IMR-90 (cell line): ENCODE results near the gene PLD3. TPM values are rescaled to one million over a fixed set of nuclear protein-coding genes. Genes with fewer than 3 reads are reported as not detected.

Experiments
- ATAC-seq: fragments of 200-7000 bp; cut with Tn5 transposase; 2 replicates; pipeline ENCODE4 v1.9.1; 2020; ENCODE audit warnings: low read depth, mild to moderate bottlenecking, moderate library complexity
- BruUV-seq: library from RNA; stranded (reverse); fragments of 400-500 nt; replicated peaks from 2 replicates; lab custom pipeline; 2021; lab: Mats Ljungman, UMichigan
- CTCF ChIA-PET: fragments of 300-600 bp; formaldehyde crosslinking; extraction: SDS; loops from one replicate; lab custom pipeline; 2021; ENCODE audit warnings: antibody characterized with exemption; lab: Yijun Ruan, JAX
- POLR2A ChIA-PET: fragments of 300-600 bp; sonication (Branson Sonifier 250); formaldehyde crosslinking; loops from one replicate; lab custom pipeline; 2022; ENCODE audit warnings: antibody characterized with exemption; ENCODE audit not compliant: unreplicated experiment; lab: Charles Lee
- DNase-seq: peaks from one replicate; pipeline ENCODE4 v3.0.0; 2013
- H2AFZ ChIP-seq: replicated peaks from 2 replicates; pipeline ENCODE3; 2013; ENCODE audit warnings: low read length, mild to moderate bottlenecking; ENCODE audit not compliant: poor library complexity
- H2AK5ac ChIP-seq: 2 replicates; pipeline ENCODE4 v1.6.1; 2013; ENCODE audit warnings: low read depth, low read length, inconsistent platforms
- H2AK9ac ChIP-seq: replicated peaks from 2 replicates; pipeline ENCODE3; 2013; ENCODE audit warnings: mild to moderate bottlenecking, low read depth, low read length, moderate library complexity; ENCODE audit not compliant: poor library complexity
- H2BK120ac ChIP-seq: 2 replicates; pipeline ENCODE4 v1.6.1; 2013; ENCODE audit warnings: low read depth, low read length, inconsistent platforms
- H2BK15ac ChIP-seq: 3 replicates; pipeline ENCODE4 v1.6.1; 2013; ENCODE audit warnings: low read depth, low read length, inconsistent platforms
- H2BK20ac ChIP-seq: 2 replicates; pipeline ENCODE4 v1.6.1; 2013; ENCODE audit warnings: low read depth, mild to moderate bottlenecking, inconsistent platforms, low read length, moderate library complexity
- H2BK5ac ChIP-seq: 2 replicates; pipeline ENCODE4 v1.6.1; 2013; ENCODE audit warnings: mild to moderate bottlenecking, low read depth, low read length, inconsistent platforms; ENCODE audit not compliant: poor library complexity, severe bottlenecking
- H3K14ac ChIP-seq: replicated peaks from 2 replicates; pipeline ENCODE4 v1.6.1; 2013; ENCODE audit warnings: low read depth, low read length, inconsistent platforms
- H3K18ac ChIP-seq: 2 replicates; pipeline ENCODE4 v1.6.1; 2013; ENCODE audit warnings: low read depth, low read length, control low read depth
- H3K23ac ChIP-seq: 2 replicates; pipeline ENCODE4 v1.6.1; 2013; ENCODE audit warnings: low read depth, low read length, inconsistent platforms
- H3K27ac ChIP-seq: 2 replicates; pipeline ENCODE4 v1.5.1; 2013; ENCODE audit warnings: mild to moderate bottlenecking, control low read depth, low read length; ENCODE audit not compliant: insufficient read depth
- H3K27me3 ChIP-seq: 2 replicates; pipeline ENCODE4 v1.6.1; 2013; ENCODE audit warnings: low read length; ENCODE audit not compliant: control insufficient read depth, insufficient read depth
- H3K36me3 ChIP-seq: 2 replicates; pipeline ENCODE4 v1.6.1; 2013; ENCODE audit warnings: low read length, mixed read lengths; ENCODE audit not compliant: control insufficient read depth, insufficient read depth
- H3K4ac ChIP-seq: 2 replicates; pipeline ENCODE4 v1.6.1; 2013; ENCODE audit warnings: low read depth, low read length, inconsistent platforms
- H3K4me1 ChIP-seq: 2 replicates; pipeline ENCODE4 v1.6.1; 2013; ENCODE audit warnings: low read length, mixed read lengths; ENCODE audit not compliant: control insufficient read depth, insufficient read depth
- H3K4me2 ChIP-seq: 2 replicates; pipeline ENCODE4 v1.6.1; 2013; ENCODE audit warnings: low read depth, mild to moderate bottlenecking, control low read depth, low read length, moderate library complexity
- H3K4me3 ChIP-seq: 2 replicates; pipeline ENCODE4 v1.5.1; 2013; ENCODE audit warnings: low read depth, mild to moderate bottlenecking, control low read depth, low read length, moderate library complexity; ENCODE audit not compliant: insufficient read depth
- H3K56ac ChIP-seq: 2 replicates; pipeline ENCODE4 v1.6.1; 2013; ENCODE audit warnings: low read length, inconsistent platforms; ENCODE audit not compliant: insufficient read depth; ENCODE audit errors: extremely low read depth
- H3K79me1 ChIP-seq, 2 experiments: 2 replicates each; pipeline ENCODE4 v1.6.1; 2013; ENCODE audit warnings: low read length in 2 of 2, inconsistent platforms in 1 of 2, low read depth in 1 of 2
- H3K9ac ChIP-seq: 2 replicates; pipeline ENCODE4 v1.6.1; 2013; ENCODE audit warnings: low read depth, low read length, control low read depth
- H3K9me1 ChIP-seq: 2 replicates; pipeline ENCODE4 v1.6.1; 2013; ENCODE audit warnings: low read length, inconsistent platforms; ENCODE audit not compliant: insufficient read depth
- H3K9me3 ChIP-seq: 2 replicates; pipeline ENCODE4 v1.6.1; 2013; ENCODE audit warnings: low read length; ENCODE audit not compliant: control insufficient read depth, insufficient read depth
- H4K20me1 ChIP-seq: 2 replicates; pipeline ENCODE4 v1.6.1; 2013; ENCODE audit warnings: low read length, inconsistent platforms; ENCODE audit not compliant: insufficient read depth
- H4K5ac ChIP-seq: 2 replicates; pipeline ENCODE4 v1.6.1; 2013; ENCODE audit warnings: mild to moderate bottlenecking, low read depth, low read length, control low read depth
- H4K8ac ChIP-seq, 2 experiments: 2 replicates each; pipeline ENCODE4 v1.6.1; 2013; ENCODE audit warnings: low read depth in 2 of 2, low read length in 2 of 2, control low read depth in 1 of 2, inconsistent platforms in 1 of 2
- H4K91ac ChIP-seq: 2 replicates; pipeline ENCODE4 v1.6.1; 2013; ENCODE audit warnings: low read depth, low read length, inconsistent platforms; ENCODE audit not compliant: insufficient read depth
- BHLHE40 ChIP-seq: fragments of 150-350 bp; IDR thresholded peaks from 2 replicates; pipeline ENCODE4 v1.6.1; 2016; ENCODE audit warnings: mild to moderate bottlenecking, low read depth, low read length
- MAFK ChIP-seq: IDR thresholded peaks from 2 replicates; pipeline ENCODE4 v1.6.1; 2012; ENCODE audit warnings: low read depth, low read length, improper control_type of control experiment
- MXI1 ChIP-seq: IDR thresholded peaks from 2 replicates; pipeline ENCODE4 v1.6.1; 2012; ENCODE audit warnings: low read depth, mild to moderate bottlenecking, low read length, moderate library complexity, borderline replicate concordance
- POLR2A ChIP-seq: IDR thresholded peaks from 2 replicates; pipeline ENCODE4 v1.6.1; 2012; ENCODE audit warnings: mild to moderate bottlenecking, low read depth, low read length
- RCOR1 ChIP-seq: IDR thresholded peaks from 2 replicates; pipeline ENCODE4 v1.6.1; 2012; ENCODE audit warnings: mild to moderate bottlenecking, low read length, improper control_type of control experiment; ENCODE audit not compliant: insufficient replicate concordance
- WGBS, 2 experiments: methylation state at CpG; one replicate each; pipeline versions ENCODE4 v1.1.5 to v1.1.7; 2013; ENCODE audit warnings: missing lambda C conversion rate in 2 of 2; ENCODE audit not compliant: insufficient read length in 1 of 2; ENCODE audit errors: extremely low coverage in 2 of 2; 5-methylcytosine and 5-hydroxymethylcytosine counted together
- dilution Hi-C: fragments of 300-500 bp; cut with HindIII; formaldehyde crosslinking; loops from one replicate; pipeline ENCODE4 v1.14.3; 2018; ENCODE audit warnings: low sequenced_read_pairs; ENCODE audit not compliant: unreplicated experiment
- in situ Hi-C: fragments of 300-500 bp; cut with MboI; formaldehyde crosslinking; loops from 3 replicates; pipeline ENCODE4 v1.14.3; 2019; ENCODE audit warnings: low sequenced_read_pairs, inconsistent platforms, mixed read lengths
- intact Hi-C: fragments of 100-400 bp; cut with micrococcal nuclease; formaldehyde crosslinking; loops from 2 replicates; pipeline ENCODE4 v1.10.0; 2022
- polyA plus RNA-seq, 3 experiments: library from polyadenylated mRNA; depleted of rRNA; stranded (reverse); fragments of >200 nt; gene quantifications; 2 replicates each; pipeline ENCODE4 v1.2.3, GENCODE V29; 2012; ENCODE audit warnings: low replicate concordance in 1 of 3
- total RNA-seq: library from RNA; depleted of rRNA; stranded (reverse); fragments of >200 nt; gene quantifications from 2 replicates; pipeline ENCODE4 v1.2.3, GENCODE V29; 2012

Gene PLD3
- total and polyA plus RNA-seq, 2 of the 4 experiments (the other 2 are of a cell fraction) = 117 to 665 TPM

- POLR2A ChIA-PET = no interaction called here
- no peak overlapping the region for H3K4me3 ChIP-seq
Observed at GRCh38 chr19:40422748-40423566, 74.5 kb downstream of the PLD3 start.

More at GRCh38 chr19:40422748-40423566, 74.5 kb downstream of the PLD3 start:
- H3K4me1 ChIP-seq = peaks cover 2% of the 10 kb centered on the region; the same call in 1 of the 2 replicates
- peak overlapping the region; percentile 41; the same call in 1 of the 2 replicates for H3K23ac ChIP-seq
- no peak overlapping the region for H4K5ac ChIP-seq
- in situ Hi-C loops = no loop called here
- no peaks in the 10 kb centered on the region for H3K27me3 ChIP-seq
- no peaks in the 10 kb centered on the region for H3K9me1 ChIP-seq
- ATAC-seq = no peak
- no peak overlapping the region for H3K14ac ChIP-seq
- intact Hi-C loops = loop anchor here (5.0 to 10.0 kb wide), 2 partner anchors 118 to 224 kb away; no protein-coding TSS in a partner anchor
- H2BK120ac ChIP-seq = no peak overlapping the region
- WGBS, 2 experiments = 85% methylated on average over 9 of the region's 31 CpGs; no CpG with 5 or more reads in 1 of the 2 experiments
- peak overlapping the region; percentile 19 for H2BK5ac ChIP-seq
- H3K4ac ChIP-seq = 0 out of 2 replicates have a peak overlapping the region, but pooled peaks have one; percentile 50
- peak overlapping the region; percentile 5; the same call in 1 of the 2 replicates for H3K27ac ChIP-seq
- DNase-seq = no peak
- no TSS peak for BruUV-seq
- no peak overlapping the region for H2AFZ ChIP-seq
- no peak for TF ChIP-seq RCOR1
- TF ChIP-seq MXI1 = no peak
- TF ChIP-seq BHLHE40 = no peak
- no peak for TF ChIP-seq POLR2A
- no peak for TF ChIP-seq MAFK
- dilution Hi-C loops = no loop called here
- H2AK5ac ChIP-seq = peak overlapping the region; percentile 23; the same call in 1 of the 2 replicates
- peaks cover 12% of the 10 kb centered on the region for H3K36me3 ChIP-seq
- H3K79me1 ChIP-seq = peaks cover 6 to 33% of the 10 kb centered on the region in 2 experiments; a peak in 2 of 4 replicates
- H3K4me2 ChIP-seq = no peak overlapping the region
- 0 out of 3 replicates have a peak overlapping the region, but pooled peaks have one; percentile 7 for H2BK15ac ChIP-seq
- H2AK9ac ChIP-seq = peak overlapping the region; percentile 8
- no peak overlapping the region for H3K18ac ChIP-seq
- peaks cover 10% of the 10 kb centered on the region for H4K20me1 ChIP-seq
- CTCF ChIA-PET = interaction anchor here (1.3 kb wide), 1 partner anchor 41 kb away, joined by 4 read pairs; no protein-coding TSS in a partner anchor
- no peak overlapping the region for H3K56ac ChIP-seq
- H2BK20ac ChIP-seq = 0 out of 2 replicates have a peak overlapping the region, but pooled peaks have one; percentile 5
- no peak overlapping the region; a peak in 1 of 4 replicates for H4K8ac ChIP-seq
- H3K9ac ChIP-seq = no peak overlapping the region
- H4K91ac ChIP-seq = peak overlapping the region; percentile 23; the same call in 1 of the 2 replicates
- H3K9me3 ChIP-seq = no peaks in the 10 kb centered on the region
